HG03103 (cell line): ENCODE measurements around the gene ALLC.
"Not testable (repeated sequence)": the region's sequence is repeated elsewhere in the genome, so short reads cannot be mapped to it uniquely, and the experiment has no call there.

Source experiments
- ATAC-seq: cut with Tn5 transposase; IDR thresholded peaks from one replicate; pipeline ENCODE4 v1.9.1; 2021; ENCODE audit warnings: low read depth; ENCODE audit not compliant: unreplicated experiment

The ALLC gene

DNA sequence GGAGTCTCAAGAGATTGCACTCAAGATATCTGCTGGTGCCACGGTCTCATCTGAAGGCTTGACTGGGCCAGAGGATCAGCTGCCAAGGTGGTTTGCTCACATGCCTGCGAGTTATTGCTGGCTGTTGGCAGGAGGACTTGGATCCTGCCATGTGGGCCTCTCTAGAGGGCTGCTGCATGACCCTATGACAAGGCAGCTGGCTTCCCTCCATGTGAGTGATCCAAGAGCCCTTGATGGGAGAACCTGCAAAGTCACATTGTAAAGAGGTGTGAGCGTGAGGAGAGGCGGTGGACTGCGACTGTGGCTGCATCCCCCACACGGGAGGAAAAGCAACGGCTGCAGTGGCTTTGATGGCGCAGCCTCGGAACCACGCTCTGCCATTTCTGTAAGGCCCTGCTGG lies 4.0 kb upstream of the ALLC start:
- no peak for ATAC-seq

GRCh38 chr2:3654531-3655225 lies 3.3 kb upstream of the ALLC start:
- ATAC-seq, result no peak

- no peak for ATAC-seq
Measured at GRCh38 chr2:3655871-3656761, 1.9 kb upstream of the ALLC start.

DNA sequence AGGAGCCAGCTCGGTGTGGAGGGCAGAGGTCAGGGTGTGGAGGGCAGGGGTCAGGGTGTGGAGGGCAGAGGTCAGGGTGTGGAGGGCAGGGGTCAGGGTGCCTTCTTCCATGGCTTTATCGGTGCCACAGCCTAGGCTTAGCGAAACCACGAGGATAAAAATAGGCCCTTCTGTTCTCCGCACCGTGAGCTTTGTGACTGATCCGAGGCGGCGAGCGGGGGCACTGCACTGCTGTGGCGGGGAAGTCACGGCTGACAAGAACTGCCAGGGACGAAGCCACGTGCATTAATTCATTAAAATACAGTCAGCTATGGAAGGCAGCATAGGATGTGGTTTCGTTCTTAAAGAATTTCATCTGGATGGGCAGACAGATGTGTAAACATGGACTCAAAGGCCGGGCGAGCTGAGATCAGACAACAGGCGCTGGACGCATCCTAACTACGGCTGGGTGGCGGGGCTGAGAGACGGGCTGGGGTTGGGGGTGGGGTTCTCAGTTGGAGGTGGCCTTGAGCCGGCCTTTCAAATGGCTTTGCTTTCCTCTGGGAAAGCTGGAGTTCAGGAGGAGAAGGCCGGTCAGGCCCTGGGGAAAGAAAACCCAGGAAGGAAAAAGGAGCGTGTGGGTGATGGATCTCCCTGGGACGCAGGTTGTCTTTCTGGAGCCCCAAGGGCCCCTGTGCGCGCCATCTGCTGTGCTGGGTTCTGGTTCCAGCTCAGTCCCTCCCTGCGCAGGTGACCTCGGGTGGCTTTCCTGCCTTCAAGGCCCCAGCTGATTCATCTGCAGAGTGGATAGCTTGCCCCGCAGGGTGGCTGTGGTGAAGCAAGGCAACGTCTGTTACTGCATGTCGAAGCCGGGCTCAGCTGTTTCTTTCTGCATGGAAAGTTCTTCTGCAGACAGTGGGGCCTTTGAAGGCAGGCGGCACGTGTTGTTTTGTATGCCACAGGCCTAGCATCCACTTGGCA lies 958 bp upstream of the ALLC start:
- ATAC-seq, result no peak

GRCh38 chr2:3659447-3660432 lies 1.7 kb downstream of the ALLC start:
- ATAC-seq, result no peak

DNA sequence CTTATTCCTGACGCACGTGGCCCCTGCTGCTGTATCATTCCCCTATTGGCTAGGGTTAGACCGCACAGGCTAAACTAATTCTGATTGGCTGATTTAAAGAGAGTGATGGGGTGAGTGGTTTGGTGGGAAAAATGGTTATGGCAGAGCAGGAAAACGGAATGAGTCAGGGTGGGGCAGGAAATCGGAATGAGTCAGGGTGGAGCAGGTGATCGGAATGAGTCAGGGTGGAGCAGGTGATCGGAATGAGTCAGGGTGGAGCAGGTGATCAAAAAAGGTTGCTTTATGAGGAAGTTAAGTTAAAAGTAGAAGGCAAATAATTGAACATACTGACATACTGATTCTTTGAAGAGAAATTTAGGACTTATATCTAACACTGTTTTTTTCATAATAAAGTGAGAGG lies 2.6 kb downstream of the ALLC start:
- not testable (repeated sequence) for ATAC-seq

DNA sequence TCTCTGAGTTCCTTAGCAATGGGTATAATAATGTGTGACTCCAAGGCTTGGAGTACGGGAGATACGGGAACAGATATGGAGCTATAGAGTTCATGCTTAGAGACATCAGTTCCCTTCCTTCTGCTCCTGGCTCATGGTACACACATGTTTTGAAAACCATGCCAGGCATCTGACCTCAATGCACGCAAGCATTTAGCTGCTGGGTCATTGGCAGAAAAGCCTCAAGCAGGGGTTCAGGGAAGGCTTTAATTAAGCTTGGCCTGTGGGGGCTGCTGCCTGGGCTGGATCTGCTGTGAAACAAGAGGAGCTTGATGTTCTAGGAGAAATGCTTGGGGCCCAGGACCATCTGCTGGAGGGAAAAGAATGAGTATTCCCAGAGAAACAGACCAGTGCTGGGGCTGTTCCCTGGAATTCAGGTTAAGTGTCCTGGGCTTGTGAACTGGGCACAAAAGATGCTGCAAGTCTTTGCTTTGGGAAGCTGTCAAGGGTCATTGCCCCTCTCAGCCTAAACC lies 3.2 kb downstream of the ALLC start:
- no peak for ATAC-seq

DNA sequence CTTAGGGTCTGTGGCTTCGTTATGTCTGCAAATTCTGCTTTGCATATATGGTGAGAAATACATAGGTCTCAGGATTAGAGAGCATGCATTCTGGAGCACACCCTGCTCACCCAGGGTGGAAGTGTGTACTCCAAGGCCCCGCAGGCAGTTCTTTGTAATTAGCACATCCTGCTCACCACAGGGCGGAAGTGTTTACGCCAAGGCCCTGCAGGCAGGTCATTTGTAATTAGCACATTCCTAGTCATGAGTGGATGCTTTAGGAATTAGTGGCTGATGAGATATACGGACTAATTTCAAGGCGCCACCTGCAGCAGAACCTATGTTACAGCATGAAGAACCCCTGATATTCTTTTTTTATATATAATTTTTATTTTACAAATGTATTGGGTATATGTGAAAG lies 4.2 kb downstream of the ALLC start:
- ATAC-seq, result no peak

GRCh38 chr2:3664118-3664517 lies 6.1 kb downstream of the ALLC start:
- no peak for ATAC-seq

GRCh38 chr2:3664925-3665324 lies 6.9 kb downstream of the ALLC start:
- ATAC-seq, result no peak

GRCh38 chr2:3665886-3666612 lies 8.0 kb downstream of the ALLC start:
- no peak for ATAC-seq

GRCh38 chr2:3666613-3666975 lies 8.6 kb downstream of the ALLC start:
- no peak for ATAC-seq

DNA sequence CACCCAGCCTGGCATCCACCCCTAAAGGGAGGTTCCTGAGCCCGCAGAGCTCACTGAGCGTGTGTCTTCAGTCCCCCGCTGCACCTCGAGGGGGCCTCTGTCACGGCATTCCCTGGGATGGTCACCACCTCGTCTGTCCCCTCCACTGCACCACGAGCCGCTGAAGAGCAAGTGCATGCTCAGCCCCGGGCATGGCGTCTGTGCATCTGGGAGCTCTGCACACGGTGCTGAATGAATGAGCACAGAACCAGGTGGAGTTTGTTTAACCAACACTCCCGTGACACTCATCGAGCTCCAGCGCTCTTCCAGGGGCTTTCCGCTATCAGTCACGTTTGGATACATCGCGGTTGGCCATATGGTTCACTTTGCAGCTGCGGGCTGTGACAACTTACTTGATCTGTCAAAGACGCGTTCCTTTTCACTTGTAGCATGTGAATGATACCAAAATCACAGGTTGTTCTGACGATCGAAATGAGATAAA lies 9.2 kb downstream of the ALLC start:
- no peak for ATAC-seq

DNA sequence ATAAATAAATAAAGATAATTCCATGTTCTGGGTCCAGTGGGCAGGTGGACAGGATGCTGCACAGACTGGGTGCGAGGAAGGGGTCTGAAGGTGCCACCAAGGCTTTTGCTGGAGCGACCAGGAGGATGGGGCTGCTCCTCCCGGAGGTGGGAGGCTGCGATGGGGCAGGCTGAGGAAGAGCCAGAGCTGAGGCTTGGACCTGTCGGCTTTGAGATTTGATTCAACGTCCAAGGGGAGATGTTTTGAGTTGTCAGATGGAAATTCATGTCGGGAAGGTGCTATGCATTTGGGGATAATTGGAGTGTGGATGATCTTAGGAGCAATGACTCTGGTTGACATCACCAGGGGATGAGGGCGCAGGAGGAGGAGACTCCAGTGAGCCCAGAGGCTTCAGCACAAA lies 11.7 kb downstream of the ALLC start:
- ATAC-seq, result no peak

- ATAC-seq, result no peak
Measured at GRCh38 chr2:3670376-3670775, 12.4 kb downstream of the ALLC start.

GRCh38 chr2:3670941-3671340 lies 12.9 kb downstream of the ALLC start:
- no peak for ATAC-seq

GRCh38 chr2:3672861-3673678 lies 15.1 kb downstream of the ALLC start:
- no peak for ATAC-seq
